Kidney glomerular epithelial cell (primary cell): ENCODE measurements around the gene SAMSN1.
"Not testable (repeated sequence)": the region's sequence is repeated elsewhere in the genome, so short reads cannot be mapped to it uniquely, and the experiment has no call there.

Source experiments
- DNase-seq: peaks from one replicate; lab custom pipeline; 2025; lab: John Stamatoyannopoulos, UW

SAMSN1 gene

DNA sequence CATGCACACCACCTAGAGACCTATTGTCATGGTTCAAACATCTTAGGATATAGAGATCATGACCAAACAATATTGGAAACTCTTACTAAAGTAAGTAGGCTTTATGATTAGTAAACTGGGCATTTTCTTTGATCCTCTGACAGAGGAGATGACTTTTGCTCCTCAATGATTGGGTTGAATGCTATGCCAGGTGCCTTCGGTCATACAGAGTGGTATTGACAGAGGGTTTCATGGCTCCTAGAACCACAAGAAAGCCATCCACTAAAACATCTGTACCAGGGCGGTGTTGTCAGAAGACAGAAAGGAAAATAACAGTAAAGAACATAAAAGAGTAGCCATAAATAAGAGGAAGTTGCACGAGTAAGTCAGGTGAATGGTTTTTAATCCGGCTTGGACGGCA is 20.8 kb upstream of the SAMSN1 start:
- DNase-seq = no peak

DNA sequence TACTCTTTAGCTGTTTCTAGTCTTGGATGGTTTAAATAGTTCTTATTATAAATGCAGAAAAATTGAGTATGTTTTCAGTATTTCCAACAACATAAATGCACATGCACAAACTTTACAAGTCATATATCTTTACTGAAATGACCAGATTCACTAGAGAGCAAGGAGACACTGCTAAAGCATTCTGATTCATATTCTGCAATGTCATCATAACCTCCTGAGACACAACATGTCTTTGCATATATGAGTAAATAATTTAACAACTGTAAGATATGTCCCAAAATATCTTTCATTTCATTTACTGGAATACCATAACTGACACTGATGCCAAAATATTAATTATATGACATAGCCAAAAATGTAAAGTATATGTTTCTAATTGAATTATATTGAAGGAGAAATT is 16.8 kb upstream of the SAMSN1 start:
- no peak for DNase-seq

DNA sequence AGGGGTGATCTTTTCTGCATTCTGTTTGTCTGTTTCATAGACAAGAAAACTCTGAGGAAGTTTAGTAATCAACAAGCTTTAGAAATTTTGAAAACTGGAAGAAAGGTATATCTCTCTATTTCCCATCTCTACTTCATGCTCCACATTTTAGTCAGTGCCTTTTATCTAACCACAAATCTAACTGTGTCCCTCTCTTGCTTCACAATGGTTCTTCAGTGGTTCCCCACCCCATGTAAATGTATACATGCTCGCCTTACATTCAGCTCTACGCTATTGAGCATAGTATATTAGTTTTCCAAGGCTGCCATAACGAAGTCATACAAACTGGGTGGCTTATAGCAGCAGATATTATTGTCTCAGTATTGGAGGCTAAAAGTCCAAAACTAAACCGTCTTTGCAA is 14.4 kb upstream of the SAMSN1 start:
- DNase-seq = no peak

DNA sequence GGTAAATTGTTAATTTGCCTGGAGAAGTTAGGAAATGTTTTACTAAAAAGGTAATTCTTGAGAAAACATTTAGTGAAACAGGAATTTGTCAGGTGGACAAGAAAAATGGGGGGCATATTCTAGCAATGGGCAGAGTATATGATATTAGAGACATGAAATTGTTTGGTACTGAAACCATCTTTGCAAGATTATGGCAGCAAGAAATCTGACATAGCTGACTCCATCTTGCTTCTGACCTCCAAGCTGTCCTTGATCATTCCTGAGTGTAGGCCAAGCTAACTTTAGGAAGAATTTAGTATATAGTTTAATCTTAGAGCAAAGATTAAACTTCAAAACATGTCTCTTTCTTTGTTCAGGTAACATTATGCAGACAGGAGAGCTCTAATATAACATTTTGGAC is 14.0 kb upstream of the SAMSN1 start:
- DNase-seq = no peak

DNA sequence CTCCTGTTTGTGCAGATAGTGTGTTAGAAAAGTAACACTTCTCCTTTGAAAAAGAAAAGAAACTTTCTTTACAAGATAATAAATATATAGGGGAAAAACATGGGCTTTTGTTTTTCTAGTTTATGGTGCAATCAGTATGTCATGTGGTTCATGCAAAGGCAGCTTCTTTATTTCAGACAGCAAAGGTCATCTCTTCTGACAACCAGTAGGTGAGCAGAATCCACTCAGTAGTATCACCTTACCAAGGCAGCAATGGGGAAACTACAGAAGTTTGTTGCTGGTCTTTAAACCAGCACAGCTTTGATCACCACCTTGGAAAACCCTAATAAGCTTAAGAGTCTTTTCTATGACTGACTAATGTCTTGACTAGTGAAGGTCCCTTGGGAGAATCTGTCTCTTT is 13.0 kb upstream of the SAMSN1 start:
- no peak for DNase-seq

DNA sequence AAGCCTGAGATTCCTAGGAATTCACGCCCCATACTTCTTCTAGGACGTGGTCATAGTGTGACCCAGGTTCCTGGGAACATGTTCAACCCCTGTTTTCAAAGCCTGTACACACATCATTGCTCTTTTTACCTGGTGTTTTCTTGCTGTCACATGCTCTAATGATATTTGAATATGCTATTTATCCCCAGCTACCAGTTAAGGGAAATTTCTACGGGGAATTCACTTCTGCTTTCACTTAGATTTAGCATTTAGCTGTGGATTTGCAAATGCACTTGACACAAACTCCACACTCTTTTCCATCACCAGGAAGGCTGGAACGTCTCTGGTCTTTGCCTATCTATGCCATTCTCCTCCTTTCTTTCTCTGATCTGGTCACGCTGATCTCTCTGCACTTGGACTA is 11.3 kb upstream of the SAMSN1 start:
- DNase-seq = no peak

DNA sequence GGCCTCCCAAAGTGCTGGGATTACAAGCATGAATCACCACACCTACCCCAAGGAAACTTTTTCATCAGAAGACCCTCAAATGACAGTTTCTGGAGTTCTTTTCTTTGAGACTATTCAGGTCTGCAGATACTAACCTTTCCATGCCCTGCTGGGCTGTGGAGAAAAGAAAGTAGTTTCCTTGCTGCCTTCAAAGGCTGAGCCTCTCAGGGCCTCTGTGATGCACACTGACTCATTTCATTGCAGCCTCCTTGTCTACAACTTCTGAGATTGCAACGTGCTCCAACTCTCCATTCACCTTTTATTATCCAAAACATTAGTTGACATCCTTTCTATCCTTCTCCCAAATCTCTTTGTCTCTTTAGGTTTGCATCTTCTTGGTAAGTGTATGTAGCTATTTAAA is 8.8 kb upstream of the SAMSN1 start:
- DNase-seq = no peak

- DNase-seq = no peak
These were observed 7.3 kb upstream of the SAMSN1 start for GRCh38 chr21:14553422-14553821.

- no peak for DNase-seq
These were observed 5.6 kb upstream of the SAMSN1 start for GRCh38 chr21:14551741-14552140.

DNA sequence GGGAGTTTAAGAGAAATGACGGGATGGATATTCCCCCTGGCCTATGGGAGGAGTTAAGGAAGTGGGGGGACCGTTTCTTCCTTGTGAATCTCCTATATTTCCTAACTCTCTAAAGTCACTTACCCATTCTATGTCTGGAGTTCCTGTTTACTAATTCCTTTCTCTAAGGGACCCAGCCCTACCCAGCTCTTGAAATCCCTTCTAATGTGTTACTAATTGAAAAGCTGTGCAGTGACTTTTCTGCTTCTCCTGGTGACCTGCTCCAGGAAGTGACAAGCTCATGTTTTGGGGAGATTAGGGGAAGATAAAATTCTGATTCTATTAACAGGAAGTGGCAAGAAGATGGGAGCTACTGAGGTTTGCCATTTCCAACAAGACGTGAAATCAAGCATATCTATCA is 4.0 kb upstream of the SAMSN1 start:
- no peak for DNase-seq

GRCh38 chr21:14548779-14549178 is 2.7 kb upstream of the SAMSN1 start:
- no peak for DNase-seq

DNA sequence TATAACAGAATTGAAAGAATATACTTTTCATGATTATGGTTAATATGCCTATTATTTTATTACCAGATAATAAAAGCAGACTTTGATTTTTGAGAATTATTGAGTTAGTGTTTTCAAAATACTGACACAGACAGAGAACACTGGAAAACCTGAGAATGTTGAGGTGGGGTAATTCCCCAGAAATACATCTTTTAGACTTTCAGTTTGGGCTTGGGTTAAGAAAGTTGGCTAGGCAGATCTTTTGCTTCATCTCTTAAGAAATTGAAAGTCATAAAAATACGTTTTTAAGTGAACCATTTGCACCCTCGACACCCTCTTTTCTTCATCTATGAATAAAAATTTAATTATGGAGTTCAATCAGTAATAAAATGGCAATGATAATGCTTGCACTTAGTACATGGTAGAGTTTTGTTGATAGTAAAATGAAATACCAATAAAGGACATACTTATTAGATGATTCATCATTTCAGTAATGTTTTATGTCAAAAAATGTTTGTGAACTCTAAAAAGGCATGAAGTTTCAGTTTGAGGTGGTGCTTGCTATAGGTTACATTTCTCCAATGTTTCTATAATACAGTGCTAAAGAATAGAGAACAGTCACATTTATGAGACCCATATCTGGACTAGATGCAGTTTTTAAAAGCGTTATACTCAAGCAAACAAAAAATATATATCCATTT is 1.9 kb upstream of the SAMSN1 start:
- no peak for DNase-seq

DNA sequence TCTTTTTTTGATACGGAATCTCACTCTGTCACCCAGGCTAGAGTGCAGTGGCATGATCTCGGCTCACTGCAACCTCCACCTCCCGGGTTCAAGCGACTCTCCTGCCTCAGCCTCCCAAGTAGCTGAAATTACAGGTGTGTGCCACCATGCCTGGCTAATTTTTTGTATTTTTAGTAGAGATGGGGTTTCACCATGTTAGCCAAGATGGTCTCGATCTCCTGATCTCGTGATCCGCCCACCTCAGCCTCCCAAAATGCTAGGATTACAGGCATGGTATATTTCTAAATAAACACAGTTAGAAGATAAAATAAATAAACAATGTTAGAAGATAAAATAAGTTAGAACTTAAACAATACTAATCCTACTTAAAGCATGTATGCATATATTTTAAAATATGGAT is 604 bp upstream of the SAMSN1 start:
- DNase-seq = not testable (repeated sequence)

DNA sequence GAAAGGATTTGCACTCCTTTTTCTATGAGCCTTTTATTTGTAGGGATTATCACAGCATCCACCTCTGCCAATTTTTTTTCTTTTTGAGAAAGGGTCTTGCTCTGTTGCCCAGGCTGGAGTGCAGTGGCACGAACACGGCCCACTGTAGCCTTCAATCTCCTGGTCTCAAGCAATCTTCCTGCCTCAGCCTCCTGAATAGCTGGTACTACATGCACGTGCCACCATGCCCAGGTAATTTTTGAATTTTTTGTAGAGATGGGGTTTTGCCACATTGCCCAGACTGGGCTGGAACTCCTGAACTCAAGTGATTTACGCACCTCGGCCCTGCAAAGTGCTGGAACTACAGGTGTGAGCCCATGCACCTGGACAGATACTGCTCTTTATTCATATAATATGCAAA is 2.1 kb downstream of the SAMSN1 start:
- no peak for DNase-seq

DNA sequence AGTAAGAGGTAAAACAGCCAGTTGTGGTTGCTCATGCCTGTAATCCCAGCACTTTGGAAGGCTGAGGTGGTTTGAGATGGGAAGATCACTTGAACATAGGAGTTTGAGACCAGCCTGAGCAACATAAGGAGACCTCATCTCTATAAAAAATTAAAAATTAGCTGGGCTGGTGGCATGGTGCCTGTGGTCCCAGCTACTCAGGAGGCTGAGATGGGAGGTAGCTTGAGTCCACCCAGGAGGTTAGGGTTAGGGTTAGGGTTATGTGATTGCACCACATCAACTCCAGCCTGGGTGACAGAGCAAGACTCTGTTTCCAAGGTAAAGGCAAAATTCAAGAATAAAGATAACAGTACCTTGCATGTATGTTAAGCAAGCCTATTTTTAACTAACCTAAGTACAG is 3.5 kb downstream of the SAMSN1 start:
- no peak for DNase-seq

- DNase-seq = no peak
These were observed 4.1 kb downstream of the SAMSN1 start for GRCh38 chr21:14541841-14542490.

DNA sequence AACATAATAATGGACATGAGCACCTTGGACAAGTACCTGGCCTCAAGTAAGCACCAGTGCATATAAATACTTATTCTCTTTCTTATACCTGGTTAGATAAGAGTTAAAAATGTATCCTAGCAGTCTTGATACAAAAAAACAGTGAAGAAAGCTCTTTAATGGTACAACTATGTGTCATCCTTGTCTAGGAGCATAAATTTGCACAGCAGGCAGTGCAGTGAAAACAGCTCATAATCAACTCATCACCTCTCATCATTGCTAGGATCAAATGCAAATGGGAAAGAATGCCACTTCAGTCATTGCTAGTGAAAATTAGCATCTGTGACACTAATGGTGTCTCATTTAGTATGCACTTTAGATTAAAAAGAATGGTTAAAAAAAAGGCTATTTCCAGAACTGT is 7.6 kb downstream of the SAMSN1 start:
- no peak for DNase-seq

GRCh38 chr21:14536929-14537328 is 9.2 kb downstream of the SAMSN1 start:
- DNase-seq = no peak

DNA sequence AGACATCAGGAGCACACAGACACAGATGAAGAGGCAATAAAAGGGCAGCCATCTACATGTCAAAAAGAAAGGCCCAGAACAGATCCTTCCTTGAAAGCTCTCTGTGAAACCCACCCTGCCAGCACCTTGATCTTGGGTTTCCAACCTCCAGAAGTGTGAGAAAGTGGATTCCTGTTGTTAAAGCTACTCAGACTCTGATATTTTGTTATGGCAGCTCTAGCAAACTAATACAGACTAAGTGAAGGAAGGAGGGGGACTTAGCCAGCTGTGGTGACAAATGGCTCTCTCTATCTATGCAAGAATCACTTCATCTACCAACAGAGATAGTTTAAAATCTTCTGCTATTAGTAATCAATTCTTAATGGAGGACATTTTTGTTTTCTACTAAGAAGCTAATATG is 10.4 kb downstream of the SAMSN1 start:
- DNase-seq = no peak

GRCh38 chr21:14533499-14534428 is 12.4 kb downstream of the SAMSN1 start:
- DNase-seq = peak; percentile 3

- no peak for DNase-seq
These were observed 14.3 kb downstream of the SAMSN1 start for GRCh38 chr21:14531757-14532316.

GRCh38 chr21:14530592-14530991 is 15.5 kb downstream of the SAMSN1 start:
- no peak for DNase-seq

- no peak for DNase-seq
These were observed 17.3 kb downstream of the SAMSN1 start for GRCh38 chr21:14528815-14529214.
